ENCODE measurements around the gene PYGO2. TPM values are rescaled to one million over a fixed set of nuclear protein-coding genes. Genes with fewer than 3 reads are reported as not detected.
A peak's percentile ranks its signal among the peaks of the same experiment; 100 is the strongest.

The PYGO2 gene
- total RNA-seq, 5 donors from 2014 or later (not counting 1 experiment from before 2014, with no cell fraction given) = 36.0 to 70.8 (median 68.5) TPM

- no peaks in the 10 kb centered on the region for H3K9me3 Mint-ChIP-seq
- WGBS (ENCODE audit: insufficient coverage) = 72% methylated on average over 2 of the region's 9 CpGs
- H3K27me3 Mint-ChIP-seq = no peaks in the 10 kb centered on the region
- POLR2A ChIA-PET = interaction anchor here in 1 of 2 donors (0.5 to 0.6 kb wide), 3 partner anchors 17 to 1011 kb away, joined by 3 to 5 read pairs (median 4); no protein-coding TSS in a partner anchor
- peak overlapping the region; percentile 100 for H3K27ac Mint-ChIP-seq
- peaks cover 17% of the 10 kb centered on the region for H3K36me3 Mint-ChIP-seq
- CTCF ChIA-PET = no interaction called here
- H3K4me3 ChIP-seq (ENCODE audit: control insufficient read depth in 1 of 2, extremely low read depth in 1 of 2, low read length in 1 of 2) = no peak overlapping the region
- no peaks in the 10 kb centered on the region for H3K9me3 ChIP-seq
- H3K27ac ChIP-seq (ENCODE audit: low read length) = peak overlapping the region; percentile 99
- H3K4me3 Mint-ChIP-seq = peak overlapping the region in 2 of 3 donors; percentile 34 to 37
- no peaks in the 10 kb centered on the region for H3K27me3 ChIP-seq (replicated peaks in 1 of 2; ENCODE audit: control insufficient read depth in 2 of 2, extremely low read depth in 1 of 2, insufficient read depth in 2 of 2, low read length in 1 of 2)
- ATAC-seq (replicated peaks in 1 of 4) (no peak), DNase-seq (no peak)
- H3K36me3 ChIP-seq (ENCODE audit: control insufficient read depth in 2 of 2, extremely low read depth in 1 of 2, insufficient read depth in 1 of 2, low read length in 1 of 2) = peaks cover 9 to 35% of the 10 kb centered on the region in 2 donors
- H3K4me1 ChIP-seq (ENCODE audit: control insufficient read depth in 1 of 2, extremely low read depth in 1 of 2, insufficient read depth in 2 of 2, low read length in 2 of 2) = peaks cover 38 to 73% of the 10 kb centered on the region in 2 experiments
- peaks cover 65 to 71% (median 68%) of the 10 kb centered on the region in 3 donors for H3K4me1 Mint-ChIP-seq
These were observed 4.4 kb downstream of the PYGO2 start for GRCh38 chr1:154957091-154957657.

DNA sequence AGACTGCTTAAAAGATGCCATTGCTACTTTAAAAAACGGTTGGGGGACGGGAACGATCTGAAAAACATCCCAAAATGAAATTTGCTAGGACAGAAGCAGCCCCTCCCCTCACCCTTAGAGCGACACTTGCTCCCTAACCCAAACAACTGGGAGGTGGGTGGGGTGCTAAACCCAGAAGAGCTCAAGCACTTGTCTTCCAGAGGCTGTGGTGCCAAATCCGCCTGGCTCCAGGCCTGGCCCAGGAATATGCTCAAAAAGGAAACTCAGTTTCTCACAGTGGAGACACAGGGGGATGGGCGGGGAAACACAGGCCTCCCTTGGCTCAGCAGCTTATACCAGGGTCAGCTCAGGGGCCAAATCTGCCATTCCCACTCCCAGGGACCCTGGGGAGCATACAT lies 5.0 kb downstream of the PYGO2 start:
- POLR2A ChIA-PET = interaction anchor here (0.5 to 2.3 kb wide), 11 partner anchors 12 to 1012 kb away, joined by 3 to 23 read pairs (median 3); partner anchors contain the start of genes PMVK (in 2 of the 2), CKS1B (in 1 of the 2) and ZBTB7B (in 1 of the 2)
- 77% methylated on average over 2 of the region's 6 CpGs for WGBS (ENCODE audit: insufficient coverage)
- no peak for ATAC-seq (replicated peaks in 1 of 4)

DNA sequence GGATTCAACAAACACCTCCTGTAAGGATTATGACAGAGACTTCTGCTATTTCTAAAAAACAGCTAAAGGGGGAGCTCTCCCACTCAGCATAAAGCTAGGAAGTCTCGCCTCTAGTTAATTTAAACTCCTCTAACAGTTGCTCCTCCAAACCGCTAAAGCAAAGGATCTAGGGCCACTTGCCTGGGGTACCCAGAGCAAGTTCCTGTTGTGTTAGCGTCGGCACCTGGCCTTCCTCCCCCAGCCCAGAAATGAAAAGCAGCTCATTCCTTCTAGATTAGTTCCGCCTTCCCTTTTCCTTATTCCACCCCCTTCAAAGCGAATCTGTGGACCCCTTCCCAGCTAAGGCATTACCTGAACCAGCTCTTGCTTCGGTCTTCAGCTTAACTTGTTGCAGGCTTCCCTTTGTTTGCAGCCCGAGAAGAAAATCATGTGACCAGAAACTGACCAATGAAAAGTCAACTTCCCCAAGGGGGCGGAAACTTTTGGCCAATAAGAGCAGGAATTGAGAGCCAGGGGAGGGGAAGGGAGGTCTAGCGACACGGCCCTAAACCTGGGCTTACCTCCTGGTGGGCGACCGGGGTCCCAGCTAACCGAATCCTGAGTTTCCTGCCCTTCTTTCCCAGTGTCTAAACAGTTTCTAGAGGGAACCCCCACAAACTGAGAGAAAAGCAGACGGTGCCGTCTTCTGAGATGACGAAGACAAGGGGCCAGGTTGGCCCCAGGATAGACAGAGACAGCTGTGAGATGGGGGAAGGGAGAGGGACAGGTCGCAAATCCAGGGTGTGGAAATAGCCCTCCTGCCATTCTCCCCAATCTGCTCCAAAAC lies 5.7 kb downstream of the PYGO2 start, which contains the start of gene PBXIP1:
Gene PBXIP1 (minus strand): TSS at position 382 of the 826 bp plus-strand sequence. CDS start 2,378 bp downstream, outside the sequence.
- H3K27me3 ChIP-seq (replicated peaks in 1 of 2; ENCODE audit: control insufficient read depth in 2 of 2, extremely low read depth in 1 of 2, insufficient read depth in 2 of 2, low read length in 1 of 2) = no peaks in the 10 kb centered on the region
- Mint-ChIP-seq H3K27me3 (no peaks in the 10 kb centered on the region), H3K9me3 (no peaks in the 10 kb centered on the region), H3K27ac (peak within 1 kb of the TSS; percentile 100), H3K4me1 (peaks cover 72 to 79% (median 77%) of the 10 kb centered on the region in 3 donors), H3K36me3 (peaks cover 17% of the 10 kb centered on the region), H3K4me3 (peak within 1 kb of the TSS; percentile 95 to 100 (median 97))
- H3K27ac ChIP-seq (ENCODE audit: low read length) = peak within 1 kb of the TSS; percentile 99
- H3K4me1 ChIP-seq (ENCODE audit: control insufficient read depth in 1 of 2, extremely low read depth in 1 of 2, insufficient read depth in 2 of 2, low read length in 2 of 2) = peaks cover 44 to 83% of the 10 kb centered on the region in 2 experiments
- ChIA-PET POLR2A (interaction anchor here (0.6 to 2.3 kb wide), 17 partner anchors 11 to 61 kb away, joined by 3 to 23 read pairs (median 4); partner anchors contain the start of genes PMVK (in 2 of the 2), CKS1B (in 1 of the 2), FLAD1 (in 1 of the 2) and ZBTB7B (in 1 of the 2)), CTCF (interaction anchor here (0.5 to 2.2 kb wide), 19 partner anchors 8 to 621 kb away, joined by 3 to 14 read pairs (median 3); partner anchors contain the start of genes FLAD1 (in 1 of the 2), KRTCAP2 (in 1 of the 2) and PMVK (in 1 of the 2))
- WGBS (ENCODE audit: insufficient coverage) = 0% methylated on average over 5 of the region's 18 CpGs
- DNase-seq (peak; percentile 57 to 95 (median 83)), ATAC-seq (replicated peaks in 1 of 4) (peak; percentile 48 to 63 (median 56))
- H3K4me3 ChIP-seq (ENCODE audit: control insufficient read depth in 1 of 2, extremely low read depth in 1 of 2, low read length in 1 of 2) = peak within 1 kb of the TSS; percentile 79 to 94
- H3K9me3 ChIP-seq = no peaks in the 10 kb centered on the region
- peaks cover 13 to 44% of the 10 kb centered on the region in 2 donors for H3K36me3 ChIP-seq (ENCODE audit: control insufficient read depth in 2 of 2, extremely low read depth in 1 of 2, insufficient read depth in 1 of 2, low read length in 1 of 2)

More for the DNA sequence above, 5.0 kb downstream of the PYGO2 start:
- no peaks in the 10 kb centered on the region for H3K27me3 ChIP-seq (replicated peaks in 1 of 2; ENCODE audit: control insufficient read depth in 2 of 2, extremely low read depth in 1 of 2, insufficient read depth in 2 of 2, low read length in 1 of 2)
- peak overlapping the region; percentile 100 for H3K27ac Mint-ChIP-seq
- no peaks in the 10 kb centered on the region for H3K9me3 Mint-ChIP-seq
- DNase-seq = no peak
- peaks cover 9 to 38% of the 10 kb centered on the region in 2 donors for H3K36me3 ChIP-seq (ENCODE audit: control insufficient read depth in 2 of 2, extremely low read depth in 1 of 2, insufficient read depth in 1 of 2, low read length in 1 of 2)
- H3K27ac ChIP-seq (ENCODE audit: low read length) = peak overlapping the region; percentile 99
- no peaks in the 10 kb centered on the region for H3K9me3 ChIP-seq
- H3K36me3 Mint-ChIP-seq = peaks cover 17% of the 10 kb centered on the region
- H3K4me3 ChIP-seq (ENCODE audit: control insufficient read depth in 1 of 2, extremely low read depth in 1 of 2, low read length in 1 of 2) = peak overlapping the region; percentile 79 to 94
- no peaks in the 10 kb centered on the region for H3K27me3 Mint-ChIP-seq
- H3K4me1 Mint-ChIP-seq = peaks cover 70 to 76% (median 73%) of the 10 kb centered on the region in 3 donors
- CTCF ChIA-PET = interaction anchor here in 1 of 2 donors (1.0 to 2.2 kb wide), 7 partner anchors 8 to 622 kb away, joined by 3 to 14 read pairs (median 5); partner anchors contain the start of genes FLAD1 and PMVK
- peaks cover 39 to 77% of the 10 kb centered on the region in 2 experiments for H3K4me1 ChIP-seq (ENCODE audit: control insufficient read depth in 1 of 2, extremely low read depth in 1 of 2, insufficient read depth in 2 of 2, low read length in 2 of 2)
- peak overlapping the region; percentile 95 to 100 (median 97) for H3K4me3 Mint-ChIP-seq

GRCh38 chr1:154955039-154955717 lies 6.4 kb downstream of the PYGO2 start:
- peak overlapping the region; percentile 95 to 100 (median 97) for H3K4me3 Mint-ChIP-seq
- H3K4me1 ChIP-seq (ENCODE audit: control insufficient read depth in 1 of 2, extremely low read depth in 1 of 2, insufficient read depth in 2 of 2, low read length in 2 of 2) = peaks cover 38 to 83% of the 10 kb centered on the region in 2 experiments
- no peaks in the 10 kb centered on the region for H3K9me3 ChIP-seq
- peak overlapping the region; percentile 100 for H3K27ac Mint-ChIP-seq
- CTCF ChIA-PET = interaction anchor here (0.5 to 2.2 kb wide), 18 partner anchors 9 to 620 kb away, joined by 3 to 14 read pairs (median 4); partner anchors contain the start of genes FLAD1 (in 1 of the 2), KRTCAP2 (in 1 of the 2) and PMVK (in 1 of the 2)
- H3K36me3 ChIP-seq (ENCODE audit: control insufficient read depth in 2 of 2, extremely low read depth in 1 of 2, insufficient read depth in 1 of 2, low read length in 1 of 2) = peaks cover 14 to 52% of the 10 kb centered on the region in 2 donors
- H3K36me3 Mint-ChIP-seq = peaks cover 22% of the 10 kb centered on the region
- DNase-seq (peak; percentile 70 to 99 (median 94)), ATAC-seq (replicated peaks in 1 of 4) (peak; percentile 85 to 89 (median 86))
- H3K27ac ChIP-seq (ENCODE audit: low read length) = peak overlapping the region; percentile 99
- H3K27me3 ChIP-seq (replicated peaks in 1 of 2; ENCODE audit: control insufficient read depth in 2 of 2, extremely low read depth in 1 of 2, insufficient read depth in 2 of 2, low read length in 1 of 2) = no peaks in the 10 kb centered on the region
- H3K27me3 Mint-ChIP-seq = no peaks in the 10 kb centered on the region
- peak overlapping the region; percentile 79 to 94 for H3K4me3 ChIP-seq (ENCODE audit: control insufficient read depth in 1 of 2, extremely low read depth in 1 of 2, low read length in 1 of 2)
- no peaks in the 10 kb centered on the region for H3K9me3 Mint-ChIP-seq
- WGBS (ENCODE audit: insufficient coverage) = 5% methylated on average over 2 of the region's 4 CpGs
- POLR2A ChIA-PET = interaction anchor here (0.5 to 2.3 kb wide), 18 partner anchors 9 to 60 kb away, joined by 3 to 23 read pairs (median 5); partner anchors contain the start of genes PMVK (in 2 of the 2), CKS1B (in 1 of the 2), FLAD1 (in 1 of the 2) and ZBTB7B (in 1 of the 2)
- H3K4me1 Mint-ChIP-seq = peaks cover 71 to 80% (median 76%) of the 10 kb centered on the region in 3 donors

GRCh38 chr1:154954541-154954940 lies 7.0 kb downstream of the PYGO2 start:
- peaks cover 22% of the 10 kb centered on the region for H3K36me3 Mint-ChIP-seq
- no CpG with 5 or more reads among the region's 3 CpGs for WGBS (ENCODE audit: insufficient coverage)

More at GRCh38 chr1:154954541-154954940, 7.0 kb downstream of the PYGO2 start:
- DNase-seq = no peak
- POLR2A ChIA-PET = interaction anchor here (0.5 to 2.3 kb wide), 11 partner anchors 9 to 61 kb away, joined by 4 to 23 read pairs (median 6); partner anchors contain the start of genes CKS1B (in 1 of the 2), FLAD1 (in 1 of the 2) and PMVK (in 1 of the 2)
- no peaks in the 10 kb centered on the region for H3K27me3 ChIP-seq (replicated peaks in 1 of 2; ENCODE audit: control insufficient read depth in 2 of 2, extremely low read depth in 1 of 2, insufficient read depth in 2 of 2, low read length in 1 of 2)
- ATAC-seq (replicated peaks in 1 of 4) = no peak
- peak overlapping the region; percentile 95 to 100 (median 97) for H3K4me3 Mint-ChIP-seq
- H3K9me3 Mint-ChIP-seq = no peaks in the 10 kb centered on the region
- no peaks in the 10 kb centered on the region for H3K27me3 Mint-ChIP-seq
- H3K36me3 ChIP-seq (ENCODE audit: control insufficient read depth in 2 of 2, extremely low read depth in 1 of 2, insufficient read depth in 1 of 2, low read length in 1 of 2) = peaks cover 14 to 53% of the 10 kb centered on the region in 2 donors
- H3K4me3 ChIP-seq (ENCODE audit: control insufficient read depth in 1 of 2, extremely low read depth in 1 of 2, low read length in 1 of 2) = peak overlapping the region; percentile 79 to 94
- CTCF ChIA-PET = interaction anchor here in 1 of 2 donors (0.7 to 2.2 kb wide), 6 partner anchors 10 to 62 kb away, joined by 3 to 14 read pairs (median 8); partner anchors contain the start of genes FLAD1 and PMVK
- peak overlapping the region; percentile 100 for H3K27ac Mint-ChIP-seq
- no peaks in the 10 kb centered on the region for H3K9me3 ChIP-seq
- peaks cover 68 to 77% (median 71%) of the 10 kb centered on the region in 3 donors for H3K4me1 Mint-ChIP-seq
- H3K4me1 ChIP-seq (ENCODE audit: control insufficient read depth in 1 of 2, extremely low read depth in 1 of 2, insufficient read depth in 2 of 2, low read length in 2 of 2) = peaks cover 38 to 79% of the 10 kb centered on the region in 2 experiments
- peak overlapping the region; percentile 99 for H3K27ac ChIP-seq (ENCODE audit: low read length)

Measured in T-cell (primary cell).